HG03039 (cell line): ENCODE results near the gene ZP1.
"Not testable (repeated sequence)": the region's sequence is repeated elsewhere in the genome, so short reads cannot be mapped to it uniquely, and the experiment has no call there.

Source experiments
- ATAC-seq: cut with Tn5 transposase; IDR thresholded peaks from one replicate; pipeline ENCODE4 v1.9.1; 2021; ENCODE audit warnings: mild to moderate bottlenecking, moderate library complexity; ENCODE audit not compliant: unreplicated experiment

Gene ZP1

GRCh38 chr11:60866911-60867870, at the start of gene ZP1:
Gene ZP1 (plus strand): TSS chr11:60867542. CDS start chr11:60867562, 20 bp downstream.
- ATAC-seq, result no peak

- ATAC-seq, result no peak
Observed at GRCh38 chr11:60818057-60818456, 49.3 kb upstream of the ZP1 start.

GRCh38 chr11:60821827-60822599, 45.3 kb upstream of the ZP1 start:
- ATAC-seq, result no peak

- ATAC-seq, result not testable (repeated sequence)
Observed at GRCh38 chr11:60823745-60824306, 43.5 kb upstream of the ZP1 start.

GRCh38 chr11:60825118-60825517, 42.2 kb upstream of the ZP1 start:
- ATAC-seq, result no peak

GRCh38 chr11:60825790-60826189, 41.6 kb upstream of the ZP1 start:
- no peak for ATAC-seq

- no peak for ATAC-seq
Observed at GRCh38 chr11:60830478-60831142, 36.7 kb upstream of the ZP1 start.

GRCh38 chr11:60831143-60831500, 36.2 kb upstream of the ZP1 start:
- ATAC-seq, result no peak

- ATAC-seq, result no peak
Observed at GRCh38 chr11:60831501-60832079, 35.8 kb upstream of the ZP1 start.

- ATAC-seq, result no peak
Observed at GRCh38 chr11:60834742-60835533, 32.4 kb upstream of the ZP1 start.

GRCh38 chr11:60835534-60835846, 31.9 kb upstream of the ZP1 start:
- ATAC-seq, result no peak

- ATAC-seq, result no peak
Observed at GRCh38 chr11:60836866-60837515, 30.4 kb upstream of the ZP1 start.

GRCh38 chr11:60838132-60838531, 29.2 kb upstream of the ZP1 start:
- ATAC-seq, result no peak

GRCh38 chr11:60840470-60841430, 26.6 kb upstream of the ZP1 start:
- ATAC-seq, result no peak

- peak; percentile 74 for ATAC-seq
Observed at GRCh38 chr11:60841797-60842667, 25.3 kb upstream of the ZP1 start, which contains the start of gene CCDC86. Gene CCDC86 (plus strand): TSS chr11:60842113. CDS start chr11:60842125, 12 bp downstream.

GRCh38 chr11:60842668-60843600, 24.4 kb upstream of the ZP1 start:
- no peak for ATAC-seq
